Putamen (tissue), 1 donor: Measurements from ENCODE around the gene HS3ST5.
"Not testable (repeated sequence)": the region's sequence is repeated elsewhere in the genome, so short reads cannot be mapped to it uniquely, and the experiment has no call there.

Source experiments
- DNase-seq: peaks from one replicate; pipeline ENCODE4 v3.0.0-alpha.2; 2016; ENCODE audit warnings: low spot score

Gene HS3ST5

DNA sequence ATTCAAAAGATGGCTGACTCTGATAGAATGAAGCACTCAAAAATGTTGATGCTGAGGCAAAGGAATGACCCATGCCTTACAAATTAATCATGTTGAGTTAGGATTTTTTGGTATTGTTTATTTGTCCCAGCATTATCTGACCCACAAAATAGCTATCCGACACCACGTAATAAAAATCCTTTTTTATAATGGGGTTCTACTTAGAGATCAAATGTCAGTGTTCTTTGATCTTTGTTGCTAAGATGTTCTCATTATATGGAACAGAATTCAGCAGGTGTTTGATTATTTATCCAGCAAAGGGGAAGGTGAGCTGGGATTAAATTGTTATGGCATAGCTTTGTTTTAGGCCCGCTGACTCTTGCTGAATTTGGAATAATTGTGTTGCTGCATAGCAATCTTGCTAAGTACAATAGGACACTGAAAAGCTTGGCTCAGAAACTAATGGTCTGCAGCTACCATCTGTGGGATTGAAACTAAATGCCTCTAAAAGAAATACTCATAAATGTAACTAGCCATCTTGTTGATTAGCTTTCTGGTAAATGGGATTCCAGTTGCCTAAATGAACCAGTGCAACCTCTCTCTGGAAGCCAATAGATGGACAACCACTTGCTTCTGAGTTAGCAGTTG lies 191.6 kb downstream of the HS3ST5 start:
- no peak for DNase-seq

DNA sequence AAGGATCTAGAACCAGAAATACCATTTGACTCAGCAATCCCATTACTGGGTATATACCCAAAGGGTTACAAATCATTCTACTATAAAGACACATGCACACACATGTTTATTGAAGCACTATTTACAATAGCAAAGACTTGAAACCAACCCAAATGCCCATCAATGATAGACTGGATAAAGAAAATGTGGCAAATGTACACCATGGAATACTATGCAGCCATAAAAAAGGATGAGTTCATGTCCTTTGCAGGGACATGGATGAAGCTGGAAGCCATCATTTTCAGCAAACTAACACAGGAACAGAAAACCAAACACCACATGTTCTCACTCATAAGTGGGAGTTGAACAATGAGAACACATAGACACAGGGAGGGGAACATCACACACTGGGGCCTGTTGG lies 193.6 kb downstream of the HS3ST5 start:
- DNase-seq: not testable (repeated sequence)

DNA sequence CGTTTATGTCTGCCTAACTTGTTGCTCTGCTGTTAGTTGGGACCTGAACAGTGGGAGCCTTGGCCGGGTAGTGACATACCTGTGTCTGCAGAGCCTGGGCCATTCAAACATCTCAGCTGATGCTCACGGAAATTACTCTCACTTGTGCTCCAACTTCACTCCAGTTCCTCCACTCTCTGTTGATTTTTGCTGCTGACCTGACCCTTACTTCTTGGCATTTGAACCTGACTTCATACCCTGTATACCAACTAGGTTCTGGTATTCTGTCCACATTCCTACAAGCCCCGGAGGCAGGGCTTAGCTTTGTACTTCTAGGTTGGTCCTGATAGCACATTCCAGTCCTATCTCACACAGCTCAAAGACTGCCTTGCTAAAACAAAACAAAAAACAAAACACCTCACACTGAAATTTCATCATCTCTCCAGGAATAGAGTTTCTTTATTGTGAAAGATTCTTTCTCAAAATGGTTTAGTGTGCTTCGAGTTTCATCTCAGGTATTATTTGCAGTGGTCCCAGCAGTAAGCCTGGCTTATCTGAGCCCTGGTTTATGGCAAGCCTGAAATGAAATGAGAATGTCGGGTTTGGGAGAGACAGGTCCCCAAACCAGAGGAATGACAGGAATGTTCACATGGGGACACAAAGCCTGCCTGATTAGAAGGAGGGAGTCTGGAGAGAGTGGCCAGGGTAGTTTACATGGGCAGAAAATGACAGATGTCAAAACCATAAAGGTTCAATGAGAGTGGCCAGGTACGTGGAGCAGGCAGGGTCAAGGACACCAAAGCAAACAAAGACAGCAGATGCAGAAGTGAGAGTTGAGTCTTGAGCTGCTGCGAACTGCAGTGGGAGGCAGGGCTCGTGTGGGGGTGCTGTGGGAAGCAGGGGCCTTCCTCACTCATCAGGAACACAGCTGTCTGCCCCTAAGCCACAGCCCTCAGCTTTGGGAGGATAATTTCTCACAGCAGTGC lies 197.7 kb downstream of the HS3ST5 start:
- no peak for DNase-seq

DNA sequence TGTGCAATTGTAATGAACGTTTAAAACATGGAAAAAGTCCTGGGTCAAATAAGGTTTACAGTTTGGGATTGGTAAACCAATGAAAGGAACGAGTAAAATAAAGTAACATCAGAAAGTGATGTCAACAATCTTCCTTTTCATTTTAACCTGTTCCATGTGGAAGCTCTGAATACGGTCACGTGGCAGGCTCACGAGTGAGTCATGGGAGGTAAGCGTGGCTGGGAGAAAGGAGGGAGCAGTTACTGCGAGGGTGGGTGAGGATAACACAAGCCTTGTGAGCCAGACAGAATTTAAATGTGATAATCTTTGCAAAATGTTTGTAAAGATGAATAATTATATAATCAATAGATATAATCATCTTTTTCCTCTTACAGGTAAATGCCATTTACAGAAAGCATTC lies 200.6 kb downstream of the HS3ST5 start:
- DNase-seq: peak; percentile 82

DNA sequence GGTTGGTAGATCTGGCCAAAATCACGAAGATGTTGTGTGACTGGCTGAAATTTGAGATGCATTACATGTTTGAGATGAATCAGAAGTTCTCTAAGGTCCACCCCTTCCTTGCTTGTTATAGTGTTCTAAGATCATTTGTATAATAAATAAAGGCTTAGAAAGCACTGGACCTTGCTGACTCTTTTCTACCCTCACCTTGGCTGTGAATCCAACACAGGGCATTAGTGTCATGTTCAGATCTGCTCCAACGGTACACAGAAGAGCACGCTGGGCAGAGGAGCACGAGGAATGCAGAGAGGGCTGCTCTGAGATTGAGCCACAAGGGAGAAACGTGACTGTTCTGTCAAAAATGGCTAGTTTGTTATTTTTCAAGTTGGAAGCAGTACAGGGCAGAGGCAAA lies 202.4 kb downstream of the HS3ST5 start:
- no peak for DNase-seq

DNA sequence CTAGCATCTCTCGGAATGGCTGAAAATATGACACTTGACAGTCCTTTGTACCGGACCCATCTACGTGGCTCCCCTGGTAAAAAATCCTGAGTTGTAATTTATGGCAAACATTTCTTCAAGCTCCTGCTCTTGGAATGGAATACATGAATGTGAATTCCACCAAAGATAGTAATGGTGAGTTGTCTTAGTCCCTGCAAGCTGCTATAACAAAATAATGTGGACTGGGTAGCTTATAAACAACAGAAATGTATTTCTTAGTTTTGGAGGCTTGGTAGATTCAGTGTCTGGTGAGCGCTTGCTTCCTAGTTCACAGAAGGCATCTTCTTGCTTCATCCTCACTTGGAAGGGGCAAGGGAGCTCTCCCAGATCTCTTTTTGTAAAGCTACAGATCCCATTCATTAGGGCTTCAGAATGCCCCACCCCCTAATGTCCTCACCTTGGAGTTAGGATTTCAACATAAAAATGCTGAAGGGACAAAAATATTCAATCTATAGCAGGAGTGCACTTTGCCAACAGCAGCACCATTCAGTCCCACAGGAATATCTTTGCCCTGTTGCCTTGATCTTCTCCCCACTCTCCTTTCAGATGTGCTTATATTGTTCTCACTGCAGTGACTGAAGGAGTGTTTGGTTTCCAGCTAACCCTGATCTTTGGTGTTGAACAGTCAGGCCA lies 204.1 kb downstream of the HS3ST5 start:
- DNase-seq: no peak

DNA sequence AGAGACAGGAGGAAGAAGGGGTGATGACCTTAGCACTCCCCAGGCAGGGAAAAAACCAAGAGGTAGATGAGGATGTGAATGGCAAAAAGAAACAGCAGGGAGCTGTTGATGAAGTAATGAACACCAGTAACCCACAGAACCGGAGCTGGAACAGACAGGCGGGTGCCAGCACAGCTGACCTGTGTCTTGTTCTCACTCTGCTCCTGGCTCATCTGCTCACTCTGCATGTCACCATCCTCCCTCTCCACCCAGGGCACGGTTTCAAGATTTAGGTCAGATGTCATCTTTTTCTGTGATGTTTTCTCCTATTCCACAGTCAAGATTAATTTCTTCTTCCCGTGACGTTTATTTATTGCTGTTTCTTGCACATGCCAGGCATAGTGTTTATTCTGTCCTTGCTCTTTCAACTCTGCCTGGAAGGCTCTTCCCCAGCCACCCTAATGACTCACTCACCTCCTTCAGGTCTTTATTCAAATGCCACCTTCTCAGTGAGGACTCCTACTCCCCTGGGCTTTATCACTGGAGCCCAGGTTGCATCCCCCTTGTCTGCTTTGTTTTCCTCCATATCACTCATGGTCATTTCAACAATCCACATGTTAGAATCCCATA lies 207.4 kb downstream of the HS3ST5 start:
- no peak for DNase-seq

DNA sequence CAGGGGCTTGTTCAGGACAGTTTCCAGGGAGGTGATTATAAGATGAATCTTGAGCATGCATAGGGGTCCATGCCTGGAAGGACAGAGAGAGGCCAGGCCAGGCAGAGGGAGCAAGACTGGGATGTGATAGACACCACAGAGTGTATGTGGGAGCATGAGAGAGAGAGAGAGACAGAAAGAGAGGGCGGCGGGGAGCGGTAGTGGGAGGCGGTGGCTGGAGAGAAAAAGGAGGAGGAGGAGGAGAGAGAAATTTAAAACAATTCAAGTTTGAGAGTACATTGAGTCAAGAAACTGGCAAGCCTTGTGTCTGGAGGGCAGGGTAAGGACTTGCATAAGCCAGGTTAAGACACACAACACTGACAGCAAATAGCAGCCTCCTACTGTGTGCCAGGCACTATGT lies 209.0 kb downstream of the HS3ST5 start:
- no peak for DNase-seq

DNA sequence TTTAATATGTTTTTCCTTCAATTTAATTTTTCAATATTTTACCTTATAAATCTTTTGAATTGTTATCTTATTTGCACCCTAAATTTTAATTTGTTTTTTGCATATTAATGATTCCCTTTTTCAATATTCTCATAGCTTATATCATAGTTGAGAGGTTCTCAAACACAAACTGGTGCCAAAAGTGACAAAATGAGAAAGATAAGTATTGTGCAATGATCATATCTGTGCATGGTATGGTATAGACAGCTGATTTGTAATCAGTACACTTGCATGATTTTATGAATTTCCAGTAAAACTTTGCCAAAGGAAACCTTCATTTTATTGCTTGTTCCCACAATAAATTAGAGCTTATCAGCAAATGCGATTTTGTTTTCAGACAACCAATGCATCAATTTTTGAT lies 210.9 kb downstream of the HS3ST5 start:
- no peak for DNase-seq

DNA sequence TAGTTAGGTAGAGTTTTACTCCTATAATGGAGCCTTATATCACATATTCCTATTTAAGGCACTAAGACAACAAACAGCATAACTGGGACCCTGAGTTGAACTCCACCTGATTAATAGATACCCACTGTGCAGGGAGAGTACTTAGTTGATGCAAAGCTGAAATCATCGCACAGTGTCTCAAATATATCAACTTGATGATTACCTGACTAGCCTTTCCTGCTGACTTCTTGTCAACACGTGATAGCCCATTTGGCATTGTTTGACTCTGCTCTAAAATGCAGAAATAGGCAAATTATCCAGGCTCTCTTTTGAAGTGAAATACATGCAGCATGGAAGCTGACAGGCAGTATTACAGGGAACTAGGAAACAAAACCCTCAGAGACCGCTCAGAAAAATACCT lies 217.2 kb downstream of the HS3ST5 start:
- DNase-seq: no peak

DNA sequence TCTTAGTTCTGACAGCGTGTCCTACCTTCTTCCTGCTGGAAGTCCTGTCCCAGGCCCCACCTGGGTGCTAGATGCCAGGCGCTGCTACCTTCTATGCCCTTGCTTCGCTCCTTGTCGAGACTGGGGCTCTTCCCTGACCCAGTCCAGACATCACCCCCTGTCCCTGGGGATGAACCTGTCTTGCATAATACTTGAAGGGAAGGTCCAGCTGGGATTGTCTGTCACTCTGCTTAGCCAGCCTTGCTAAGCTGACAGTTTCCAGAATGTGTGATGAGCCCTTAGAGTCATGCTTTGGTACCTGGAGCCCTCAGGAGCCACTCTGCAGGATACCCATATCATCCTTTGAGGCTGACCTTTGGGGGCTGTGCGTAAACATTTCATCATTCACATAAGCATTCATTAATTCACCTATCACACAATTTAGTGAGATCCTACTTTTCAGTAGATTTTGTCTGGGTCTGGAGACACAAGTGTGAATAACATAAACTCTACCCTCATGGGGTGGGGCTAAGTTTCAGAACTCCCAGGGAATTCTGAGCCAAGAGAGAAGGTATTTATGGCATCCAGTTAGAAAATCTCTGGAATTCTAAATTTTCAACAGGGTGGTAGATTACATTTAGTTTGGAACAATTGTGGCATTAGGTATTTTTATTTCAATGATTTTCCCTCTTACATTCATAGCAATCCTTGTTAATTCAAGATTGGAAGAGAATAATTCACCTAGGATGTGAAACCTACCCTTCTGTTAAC lies 220.7 kb downstream of the HS3ST5 start:
- DNase-seq: no peak

DNA sequence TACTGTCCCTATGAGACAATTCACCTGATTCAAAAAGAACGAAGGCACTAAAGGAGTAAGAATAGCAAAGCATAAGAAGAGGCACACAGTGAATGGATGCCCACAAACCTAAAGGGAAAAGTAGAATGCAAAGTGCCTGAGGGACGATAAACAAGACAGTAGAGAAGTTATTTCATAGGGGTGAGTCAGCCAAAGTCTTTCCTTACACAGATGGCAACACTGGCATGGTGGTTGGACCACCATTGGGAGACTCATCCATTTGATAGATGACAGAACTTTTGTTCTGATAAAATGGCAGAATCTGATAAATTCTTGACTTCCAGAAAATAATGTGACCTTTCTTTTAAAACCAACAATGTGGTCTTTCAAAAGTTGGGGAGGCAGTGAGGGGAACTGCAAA lies 223.8 kb downstream of the HS3ST5 start:
- no peak for DNase-seq

DNA sequence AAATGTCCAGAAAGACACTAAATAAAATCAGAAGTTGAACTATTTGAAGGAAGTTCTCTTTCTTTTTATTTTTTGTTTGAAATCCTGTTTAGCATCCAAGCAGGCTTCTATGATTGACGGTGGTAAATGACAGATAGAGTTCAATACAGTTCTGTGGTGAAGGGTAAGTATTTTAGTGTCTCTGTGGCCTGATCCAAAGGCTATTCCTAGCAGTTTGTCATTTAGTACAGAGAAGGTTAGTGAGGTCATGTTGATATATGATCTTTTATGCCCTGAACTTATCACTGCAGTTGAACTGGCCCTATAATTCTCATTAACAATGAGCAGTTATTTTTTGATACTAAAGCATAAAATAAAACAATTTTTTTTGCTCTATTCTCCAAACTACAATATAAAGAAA lies 227.2 kb downstream of the HS3ST5 start:
- no peak for DNase-seq

DNA sequence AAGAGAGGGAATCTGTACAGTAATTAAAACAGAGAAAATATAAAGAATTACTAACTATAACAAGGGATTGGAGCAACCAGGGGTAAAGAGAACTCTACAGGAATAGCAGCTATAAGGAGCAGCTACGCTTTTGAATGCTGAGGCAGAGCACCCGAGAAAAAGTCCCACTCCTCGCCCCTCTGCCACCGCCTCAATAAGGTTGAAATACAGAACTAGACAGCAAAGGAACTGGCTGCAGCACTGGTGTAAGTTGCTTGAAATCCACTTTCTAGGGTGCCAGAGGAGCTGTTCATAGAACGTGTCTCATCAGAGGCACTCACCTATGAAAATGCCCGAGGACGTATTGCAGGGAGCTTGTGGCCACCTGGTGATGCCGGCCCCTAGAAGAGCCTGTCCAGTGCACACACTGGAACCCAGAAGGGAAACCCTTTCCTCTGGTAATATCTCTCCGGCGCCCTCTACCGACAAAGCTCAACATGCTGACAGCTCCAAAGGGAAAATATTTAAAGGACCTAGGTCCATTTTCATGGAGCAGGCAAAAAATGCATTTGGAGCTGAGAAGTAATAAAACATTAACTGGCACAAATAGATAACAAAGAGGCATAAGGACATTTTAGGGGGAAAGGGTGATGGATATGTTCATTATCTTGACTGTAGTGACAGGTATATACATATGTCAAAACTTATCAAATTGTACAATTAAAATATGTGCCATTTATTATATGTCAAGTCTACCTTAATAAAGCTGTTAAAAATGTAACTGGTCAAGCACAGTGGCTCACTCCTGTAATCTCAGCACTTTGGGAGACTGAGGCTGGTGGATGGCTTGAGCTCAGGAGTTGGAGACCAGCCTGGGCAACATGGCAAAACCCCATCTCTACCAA lies 234.5 kb downstream of the HS3ST5 start:
- DNase-seq: peak; percentile 83

DNA sequence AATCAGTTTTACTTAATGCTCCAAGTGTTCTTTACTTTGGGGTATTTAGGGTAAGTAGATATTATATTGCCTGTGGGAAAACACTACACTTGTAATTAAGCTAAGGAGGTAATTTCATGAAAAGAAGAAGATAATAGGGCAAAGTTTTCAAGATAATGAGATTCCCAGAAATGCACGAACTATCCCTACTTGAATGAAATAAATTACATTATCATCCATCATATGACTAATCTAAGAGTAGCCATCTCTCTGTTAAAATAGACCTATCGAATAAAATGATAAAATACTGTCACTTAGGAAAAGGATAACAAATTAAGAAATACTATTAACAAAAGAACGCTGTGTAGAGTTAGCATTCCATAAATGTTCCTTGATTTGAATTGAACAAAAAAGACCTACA lies 236.8 kb downstream of the HS3ST5 start:
- no peak for DNase-seq

DNA sequence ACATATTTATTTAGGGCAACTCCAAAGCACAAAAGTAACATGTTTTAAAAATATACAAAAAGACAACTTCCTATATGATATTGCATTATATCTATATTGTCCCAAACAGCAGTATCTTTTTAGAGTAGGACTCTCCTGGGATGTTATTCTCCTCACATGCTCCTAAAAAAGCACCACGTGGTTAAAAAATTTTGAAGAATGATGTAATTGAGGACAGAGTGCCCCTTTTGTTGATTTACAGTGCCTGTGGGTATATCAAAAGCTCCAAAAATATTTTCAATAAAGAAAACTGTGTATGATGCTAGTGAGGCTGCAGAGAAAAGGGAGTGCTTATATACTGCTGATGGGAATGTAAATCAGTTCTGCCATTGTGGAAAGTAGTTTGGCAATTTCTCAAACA lies 241.6 kb downstream of the HS3ST5 start:
- DNase-seq: no peak

DNA sequence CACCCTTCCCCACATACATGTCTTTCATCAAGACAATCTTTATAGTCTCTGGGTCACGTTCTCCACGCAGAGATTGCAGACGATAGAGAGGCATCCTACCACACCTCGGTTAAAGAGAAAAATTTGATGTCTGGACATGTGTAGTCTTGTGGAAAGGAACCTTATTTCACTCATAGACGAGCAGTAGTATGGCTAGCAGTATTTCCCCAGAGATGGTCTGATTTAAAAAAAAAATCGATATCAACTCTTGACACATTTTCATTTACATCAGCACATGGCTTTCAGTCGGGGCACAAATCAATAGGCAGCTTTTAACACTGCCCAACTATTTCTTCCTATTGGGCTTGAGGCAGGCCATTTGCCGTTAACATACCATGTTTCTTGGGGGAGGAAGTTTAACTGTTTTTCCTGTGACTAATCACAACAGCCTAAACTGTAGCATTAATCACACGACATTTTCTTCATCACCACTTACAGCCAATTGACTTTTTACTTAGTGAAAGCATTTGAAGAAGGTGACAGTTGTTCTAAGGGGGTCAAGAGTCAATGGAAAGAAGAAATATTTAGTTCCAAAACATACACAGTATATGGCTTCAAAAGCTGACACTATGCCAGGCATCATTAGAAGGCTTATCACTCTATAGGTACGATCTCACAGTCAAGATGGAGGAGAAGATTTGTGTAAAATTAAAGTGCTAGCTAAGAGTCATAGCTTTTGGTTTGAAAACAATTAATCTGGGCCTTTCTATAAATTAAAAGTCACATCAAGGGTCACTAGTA lies 242.4 kb downstream of the HS3ST5 start:
- no peak for DNase-seq

DNA sequence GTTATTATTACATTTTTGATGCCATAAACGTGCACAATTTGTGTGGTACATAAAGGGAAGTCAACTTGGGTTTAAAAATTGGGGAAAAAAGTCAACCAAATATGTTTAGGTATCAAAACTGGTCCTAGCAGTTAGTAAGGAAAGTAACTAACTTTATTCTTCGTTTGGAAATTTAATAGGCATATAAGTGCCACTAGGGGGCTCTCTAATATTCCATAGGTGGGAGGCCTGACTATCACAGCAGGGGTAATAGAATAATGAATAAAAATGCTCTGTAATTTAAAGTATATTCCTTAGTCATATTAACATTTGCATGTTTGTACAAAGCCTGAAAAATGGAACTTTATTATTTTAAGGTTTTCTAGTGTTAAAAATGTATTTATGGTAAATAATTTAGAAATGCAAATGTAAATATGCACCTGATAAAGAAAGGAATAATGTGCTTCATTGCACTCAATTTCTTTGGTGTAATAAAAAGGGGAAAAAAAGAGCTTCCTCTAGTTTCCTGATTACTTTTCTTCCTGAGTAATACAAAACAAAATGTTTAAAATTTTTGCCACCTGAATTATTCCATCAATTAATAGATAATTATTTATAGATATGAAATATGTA lies 246.2 kb downstream of the HS3ST5 start:
- DNase-seq: peak; percentile 40

DNA sequence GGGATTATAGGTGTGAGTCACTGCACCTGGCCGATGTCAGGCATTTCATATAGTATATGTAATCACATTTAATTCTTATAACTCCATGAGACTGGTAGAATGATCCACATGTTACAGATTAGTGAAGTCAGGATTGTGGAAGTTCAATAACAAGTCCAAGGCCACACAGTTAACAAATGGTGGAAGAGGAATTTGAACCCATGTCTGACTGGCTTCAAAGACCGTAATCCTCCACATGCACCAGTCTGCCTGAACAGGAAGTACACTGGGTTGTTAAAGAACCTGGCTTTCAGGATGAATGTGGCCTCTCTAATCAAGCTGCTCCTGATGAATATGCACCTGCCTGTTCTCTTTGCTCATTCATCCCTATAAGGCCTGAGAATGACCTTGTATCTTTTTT lies 249.9 kb downstream of the HS3ST5 start:
- no peak for DNase-seq

DNA sequence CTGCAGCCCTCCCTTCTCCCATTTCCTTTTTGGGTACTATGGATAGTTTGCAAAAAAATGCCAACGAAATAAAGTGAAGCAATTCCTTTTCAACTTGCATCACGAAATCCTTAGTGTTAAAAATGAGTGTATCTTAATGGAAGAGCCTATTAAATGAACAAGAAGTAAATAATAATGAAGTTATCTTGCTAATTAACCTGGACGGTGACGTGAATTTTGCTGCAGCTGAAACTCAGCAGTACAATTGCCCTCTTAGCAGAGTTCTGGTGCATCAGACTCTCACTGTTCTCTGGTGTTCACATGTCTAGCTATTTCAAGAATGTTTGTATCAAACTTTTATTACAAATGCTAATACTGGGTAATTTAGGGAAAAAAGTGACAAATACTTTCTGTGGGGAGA lies 252.2 kb downstream of the HS3ST5 start:
- peak; percentile 50 for DNase-seq
